Stimulated activated naive CD8-positive, alpha-beta T cell treated with anti-CD3 and anti-CD28 coated beads, Interleukin-15, Interleukin-2, amounts not matched to agents 100 U/mL and 50 U/mL, for 24 hours (primary cell): Measurements from ENCODE around the gene MICALL1.
"Not testable (repeated sequence)": the region's sequence is repeated elsewhere in the genome, so short reads cannot be mapped to it uniquely, and the experiment has no call there.

Experiments used
- ATAC-seq: fragments of 150-1000 bp; cut with Tn5 transposase; one replicate; pipeline ENCODE4 v1.10.0; 2021
- DNase-seq: peaks from one replicate; pipeline ENCODE4 v3.0.0; 2021

Gene MICALL1

DNA sequence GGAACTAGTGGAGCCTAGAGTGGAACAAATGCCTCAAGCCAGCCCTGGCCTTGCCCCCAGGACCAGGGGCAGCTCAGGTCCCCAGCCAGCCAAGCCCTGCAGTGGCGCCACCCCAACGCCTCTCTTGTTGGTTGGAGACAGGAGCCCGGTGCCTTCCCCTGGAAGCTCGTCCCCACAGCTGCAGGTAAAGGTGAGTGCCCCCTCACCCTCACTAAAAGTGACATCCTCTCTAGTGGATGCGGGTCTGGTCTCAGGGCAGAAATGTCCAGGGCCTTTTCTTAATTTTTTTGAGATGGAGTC is 21.5 kb downstream of the MICALL1 start:
- no peak for DNase-seq
- no peak for ATAC-seq

DNA sequence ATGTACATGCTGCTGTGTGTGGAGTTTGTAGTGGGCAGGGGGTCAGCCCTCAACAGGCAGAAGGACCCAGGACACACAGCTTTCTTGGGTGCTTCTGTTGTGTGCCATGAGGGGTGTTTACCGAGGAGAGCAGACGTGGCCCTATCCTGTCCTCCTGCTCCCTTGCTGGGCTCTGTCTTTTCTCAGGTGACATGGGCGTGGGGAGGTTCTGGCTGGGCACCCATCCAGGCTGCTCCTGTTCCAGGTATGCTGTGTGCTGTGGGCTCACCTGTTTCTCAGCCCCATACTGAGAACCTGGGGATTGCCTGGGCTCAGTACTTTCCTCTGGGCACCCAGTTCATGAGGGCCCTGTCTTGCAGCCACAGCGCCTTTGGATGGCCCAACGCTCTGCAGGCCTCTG is 23.3 kb downstream of the MICALL1 start:
- ATAC-seq (no peak), DNase-seq (no peak)

DNA sequence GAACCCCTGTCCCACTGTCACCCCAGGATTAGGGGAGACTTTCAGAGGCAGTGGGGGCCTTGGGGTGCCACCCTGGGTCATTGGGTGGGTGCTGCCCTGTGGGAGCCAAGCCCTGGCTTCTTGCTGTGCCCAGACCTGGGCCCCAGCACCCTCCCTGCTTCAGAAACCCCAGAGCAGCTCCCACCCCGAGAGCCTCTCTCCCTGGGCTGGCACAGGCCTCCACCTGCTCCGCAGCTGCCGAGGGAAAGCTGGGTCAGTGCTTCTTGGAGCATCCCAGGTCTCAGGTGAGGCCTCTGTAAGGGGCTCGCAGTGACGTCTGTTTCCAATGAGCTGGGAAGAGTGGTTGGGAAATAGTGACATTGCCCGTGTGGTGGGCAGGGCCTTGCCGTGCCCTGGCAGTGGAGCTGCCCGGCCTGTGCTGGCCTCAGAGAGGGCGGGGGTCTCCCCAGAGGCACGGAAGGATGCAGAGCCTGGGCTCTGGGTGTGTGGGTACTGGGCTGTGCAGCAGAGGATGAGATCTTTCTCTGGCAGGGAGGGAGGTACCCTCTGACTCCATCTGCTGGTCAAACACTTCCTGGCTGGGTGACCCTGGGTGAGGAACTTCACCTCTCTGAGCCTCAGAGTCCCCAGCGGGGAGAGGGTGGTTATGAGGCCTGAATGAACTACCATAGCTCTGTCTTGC is 24.3 kb downstream of the MICALL1 start:
- DNase-seq = no peak
- no peak for ATAC-seq

DNA sequence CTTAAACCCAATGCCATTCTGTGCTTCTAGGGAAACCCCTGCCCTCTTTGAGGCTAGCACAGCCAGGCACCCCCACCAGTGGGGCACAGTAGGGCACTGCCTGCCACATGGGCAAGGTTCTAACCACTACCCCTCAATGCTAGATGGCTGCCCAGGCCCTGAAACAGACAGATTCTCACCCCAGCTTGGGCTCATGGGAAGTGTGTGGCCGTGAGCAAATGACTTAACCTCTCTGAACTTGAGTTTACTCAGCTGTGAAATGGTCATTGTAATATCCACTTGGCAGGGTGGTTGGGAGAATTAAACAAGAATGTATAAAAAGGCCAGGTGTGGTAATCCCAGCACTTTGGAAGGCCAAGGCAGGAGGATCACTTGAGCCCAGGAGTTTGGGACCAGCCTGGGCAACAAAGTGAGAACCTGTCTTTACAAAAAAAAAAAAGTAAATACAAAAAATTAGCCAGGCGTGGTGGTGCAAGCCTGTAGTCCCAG is 24.9 kb downstream of the MICALL1 start:
- ATAC-seq (no peak), DNase-seq (no peak)

DNA sequence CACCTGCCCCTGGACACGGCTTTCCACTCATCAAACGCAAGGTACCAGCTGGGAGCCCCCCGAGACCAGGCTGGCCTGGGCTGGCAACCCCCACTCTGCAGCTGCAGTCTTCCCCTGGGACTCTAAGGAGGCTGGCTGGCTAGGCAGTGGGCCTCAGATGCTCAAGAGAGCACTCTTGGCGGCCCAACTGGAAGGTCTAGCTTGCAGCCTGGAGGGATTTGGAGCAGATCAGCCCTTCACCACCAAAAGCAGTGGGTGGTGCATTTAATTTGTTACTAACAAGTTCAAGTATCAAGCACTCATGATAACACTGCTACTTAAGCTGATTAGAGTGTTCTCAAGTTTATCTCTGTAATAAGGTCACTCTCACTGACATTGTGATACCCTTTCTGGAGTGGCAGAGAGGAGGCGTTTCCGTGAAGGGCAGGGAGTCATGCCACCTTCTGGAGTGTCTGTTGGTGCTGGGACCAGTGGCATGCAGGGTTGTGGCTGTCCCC is 25.8 kb downstream of the MICALL1 start:
- no peak for ATAC-seq
- no peak for DNase-seq

DNA sequence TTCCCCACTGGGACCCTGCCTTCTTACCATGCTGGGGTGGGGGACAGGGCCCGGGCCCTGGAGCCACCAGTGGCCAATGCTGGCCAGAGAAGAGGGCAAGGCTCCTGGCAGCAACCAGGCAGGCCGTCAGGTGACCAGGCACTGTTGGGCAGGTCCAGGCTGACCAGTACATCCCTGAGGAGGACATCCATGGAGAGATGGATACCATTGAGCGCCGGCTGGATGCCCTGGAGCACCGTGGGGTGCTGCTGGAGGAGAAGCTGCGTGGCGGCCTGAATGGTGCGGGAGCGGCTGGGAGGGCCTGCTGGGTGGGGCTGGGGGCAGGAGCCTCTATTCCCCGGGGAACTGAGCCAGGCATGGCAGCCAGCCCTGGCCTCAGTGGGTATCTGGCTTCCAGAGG is 26.3 kb downstream of the MICALL1 start:
- ATAC-seq (no peak), DNase-seq (no peak)

DNA sequence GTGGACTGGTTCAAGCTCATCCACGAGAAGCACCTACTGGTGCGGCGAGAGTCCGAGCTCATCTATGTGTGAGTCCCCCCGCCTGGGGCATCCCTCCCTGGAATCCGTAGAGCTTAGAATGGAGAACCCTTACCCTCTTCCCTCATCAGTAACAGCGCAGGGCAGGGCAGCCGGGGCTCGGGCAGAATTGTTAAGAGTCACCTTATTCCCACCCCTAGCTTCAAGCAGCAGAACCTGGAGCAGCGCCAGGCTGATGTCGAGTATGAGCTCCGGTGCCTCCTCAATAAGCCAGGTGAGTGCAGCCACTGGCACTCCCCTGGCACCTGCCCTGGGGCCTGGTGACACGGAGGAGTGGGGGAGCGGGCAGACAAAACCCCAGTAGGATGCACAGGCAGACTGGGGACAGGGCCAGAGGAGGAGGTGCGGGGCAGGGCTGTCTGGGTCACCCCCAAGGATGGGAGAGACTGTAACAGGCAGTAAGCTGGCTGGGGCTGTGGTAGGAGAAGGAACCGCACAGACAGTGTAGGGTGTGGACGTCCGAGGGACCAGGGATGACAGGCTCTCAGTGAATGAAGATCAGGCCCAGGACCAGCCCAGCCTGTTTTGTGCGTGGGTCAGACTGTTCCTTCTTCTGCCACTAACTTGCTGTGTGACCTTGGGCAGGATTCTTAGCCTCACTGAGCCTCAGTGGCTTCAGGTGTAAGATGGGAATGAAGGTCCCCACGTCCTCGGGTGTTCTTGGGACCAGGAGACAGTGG is 26.9 kb downstream of the MICALL1 start:
- DNase-seq (no peak), ATAC-seq (no peak)

DNA sequence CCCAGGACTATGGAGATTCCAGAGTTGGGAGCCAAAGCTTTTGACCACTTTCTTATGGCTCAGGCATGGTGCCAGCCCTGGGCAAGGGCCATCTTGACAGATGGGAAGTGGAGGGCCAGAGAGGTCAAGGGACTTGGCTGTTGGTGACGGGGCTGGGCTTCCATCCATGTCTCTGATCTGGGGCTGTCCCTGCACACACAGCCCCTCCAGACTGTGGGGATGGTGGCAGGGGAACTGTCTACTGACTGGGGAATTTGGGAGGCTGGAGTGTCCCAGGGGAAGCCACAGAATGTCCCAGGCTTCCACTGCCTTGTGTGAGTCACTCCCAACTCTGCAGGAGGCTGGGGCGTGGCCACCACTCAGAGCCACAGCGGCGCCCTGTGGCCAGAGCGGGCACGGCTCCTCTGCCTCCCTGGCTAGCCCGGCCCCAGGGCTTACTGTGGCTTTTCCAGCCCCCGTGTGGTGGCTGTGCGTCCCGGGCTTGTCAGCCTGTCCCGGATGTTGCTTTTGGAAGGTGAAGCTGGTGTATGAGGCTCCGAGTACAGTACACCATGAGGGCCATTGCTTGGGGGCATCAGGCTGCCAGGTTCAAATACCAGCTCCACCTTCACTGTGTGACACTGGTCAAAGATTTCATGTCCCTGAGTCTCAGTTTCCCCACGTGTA is 27.7 kb downstream of the MICALL1 start:
- ATAC-seq = peak; percentile 97

DNA sequence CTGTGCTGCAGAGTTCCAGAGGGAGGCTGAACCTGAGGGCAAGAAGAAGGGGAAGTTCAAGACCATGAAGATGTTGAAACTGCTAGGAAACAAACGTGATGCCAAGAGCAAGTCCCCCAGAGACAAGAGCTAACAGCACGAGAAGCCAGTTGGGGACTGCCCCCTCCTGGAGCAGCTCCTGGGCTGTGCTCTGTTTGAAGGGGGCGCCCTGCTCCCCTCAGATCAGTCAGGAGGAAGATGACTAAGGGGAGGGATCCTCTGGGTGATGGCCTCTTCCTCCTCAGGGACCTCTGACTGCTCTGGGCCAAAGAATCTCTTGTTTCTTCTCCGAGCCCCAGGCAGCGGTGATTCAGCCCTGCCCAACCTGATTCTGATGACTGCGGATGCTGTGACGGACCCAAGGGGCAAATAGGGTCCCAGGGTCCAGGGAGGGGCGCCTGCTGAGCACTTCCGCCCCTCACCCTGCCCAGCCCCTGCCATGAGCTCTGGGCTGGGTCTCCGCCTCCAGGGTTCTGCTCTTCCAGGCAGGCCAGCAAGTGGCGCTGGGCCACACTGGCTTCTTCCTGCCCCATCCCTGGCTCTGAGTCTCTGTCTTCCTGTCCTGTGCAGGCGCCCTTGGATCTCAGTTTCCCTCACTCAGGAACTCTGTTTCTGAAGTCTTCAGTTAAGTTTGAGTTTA is 34.7 kb downstream of the MICALL1 start:
- ATAC-seq = no peak
- no peak for DNase-seq

More for the DNA sequence above, 27.7 kb downstream of the MICALL1 start:
- DNase-seq = peak; percentile 92

DNA sequence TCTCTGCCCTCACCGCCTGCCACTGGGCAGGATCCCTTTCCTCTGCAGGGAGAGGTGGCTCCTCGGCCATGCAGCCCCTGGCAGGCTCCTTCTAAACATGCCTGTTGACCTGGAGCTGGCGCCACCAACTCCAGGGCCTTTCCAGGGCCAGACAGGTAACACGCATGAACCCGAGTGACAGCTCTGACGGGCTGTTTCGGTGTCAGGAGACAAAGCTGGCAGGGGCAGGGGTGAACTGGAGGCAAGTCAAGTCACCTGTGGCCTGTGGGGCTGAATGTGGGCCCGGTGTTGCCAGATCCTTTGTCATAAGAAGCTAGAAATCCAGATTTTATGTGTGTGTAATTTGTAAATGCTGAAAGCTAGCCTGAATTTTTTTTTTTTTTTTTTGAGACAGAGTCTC is 36.0 kb downstream of the MICALL1 start:
- ATAC-seq (no peak), DNase-seq (no peak)

DNA sequence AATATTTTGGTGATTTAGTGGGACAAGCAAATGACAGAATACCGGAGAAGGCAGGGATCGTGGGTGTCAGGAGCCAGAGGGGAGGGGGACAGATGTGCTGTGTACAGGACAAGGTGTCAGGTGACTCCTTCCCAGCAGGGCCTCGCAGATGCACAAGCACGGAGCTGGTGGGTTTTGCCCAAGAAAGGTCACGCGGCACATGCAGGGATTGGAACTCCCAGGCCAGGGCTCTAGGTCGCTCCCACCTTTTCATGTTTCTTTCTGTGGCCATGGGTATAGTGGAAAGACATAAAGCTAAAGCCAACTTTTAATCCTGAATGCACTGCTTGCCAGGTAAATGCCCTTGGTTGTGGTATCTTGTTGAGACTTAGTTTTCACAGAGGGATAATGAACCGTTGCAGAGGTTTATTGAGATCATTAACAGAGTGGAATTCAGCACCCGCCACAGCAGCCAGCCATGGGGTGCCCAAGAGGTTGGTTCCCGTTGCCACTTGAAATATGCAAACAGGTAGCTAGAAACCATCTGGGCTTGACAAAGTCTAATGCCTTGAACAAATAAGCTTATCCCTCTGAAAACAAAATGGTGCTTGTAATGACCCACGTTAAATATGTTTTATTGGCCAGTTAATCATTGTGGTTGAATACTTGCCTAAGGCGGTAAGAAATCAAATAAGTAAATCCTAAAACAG is 37.2 kb downstream of the MICALL1 start:
- no peak for ATAC-seq
- DNase-seq = no peak

DNA sequence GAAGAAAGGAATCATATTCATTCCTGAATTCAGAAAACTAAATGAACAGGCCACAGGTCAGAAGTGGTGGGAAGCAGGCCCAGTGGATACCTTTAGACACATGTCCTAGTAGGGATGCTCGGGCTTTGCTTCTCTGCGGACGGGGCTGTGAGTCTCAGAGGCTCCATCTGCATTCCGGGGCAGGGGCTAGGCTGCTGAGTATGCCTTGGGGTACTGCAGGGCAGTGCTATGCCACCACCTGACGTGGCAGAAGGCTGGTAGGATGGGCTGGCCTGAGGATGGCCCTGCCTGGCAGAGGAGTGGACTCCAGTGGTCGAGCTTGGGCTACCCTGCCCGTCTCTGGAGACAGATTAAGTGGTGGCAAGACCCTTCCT is 37.7 kb downstream of the MICALL1 start:
- ATAC-seq (no peak), DNase-seq (no peak)

DNA sequence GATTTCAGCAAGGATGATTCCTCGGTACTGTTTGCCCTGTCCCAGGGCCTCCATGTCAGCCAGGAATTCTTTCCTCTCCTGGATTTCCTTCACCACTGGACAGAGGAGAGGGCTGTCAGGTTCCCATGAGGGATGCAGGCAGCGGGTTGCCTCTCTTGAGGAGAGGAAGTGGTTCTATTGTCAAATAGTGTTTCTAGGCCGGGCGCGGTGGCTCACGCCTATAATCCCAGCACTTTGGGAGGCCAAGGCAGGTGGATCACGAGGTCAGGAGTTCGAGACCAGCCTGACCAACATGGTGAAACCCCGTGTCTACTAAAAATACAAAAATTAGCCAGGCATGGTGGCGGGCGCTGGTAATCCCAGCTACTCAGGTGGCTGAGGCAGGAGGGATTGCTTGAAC is 38.3 kb downstream of the MICALL1 start:
- not testable (repeated sequence) for ATAC-seq, DNase-seq

DNA sequence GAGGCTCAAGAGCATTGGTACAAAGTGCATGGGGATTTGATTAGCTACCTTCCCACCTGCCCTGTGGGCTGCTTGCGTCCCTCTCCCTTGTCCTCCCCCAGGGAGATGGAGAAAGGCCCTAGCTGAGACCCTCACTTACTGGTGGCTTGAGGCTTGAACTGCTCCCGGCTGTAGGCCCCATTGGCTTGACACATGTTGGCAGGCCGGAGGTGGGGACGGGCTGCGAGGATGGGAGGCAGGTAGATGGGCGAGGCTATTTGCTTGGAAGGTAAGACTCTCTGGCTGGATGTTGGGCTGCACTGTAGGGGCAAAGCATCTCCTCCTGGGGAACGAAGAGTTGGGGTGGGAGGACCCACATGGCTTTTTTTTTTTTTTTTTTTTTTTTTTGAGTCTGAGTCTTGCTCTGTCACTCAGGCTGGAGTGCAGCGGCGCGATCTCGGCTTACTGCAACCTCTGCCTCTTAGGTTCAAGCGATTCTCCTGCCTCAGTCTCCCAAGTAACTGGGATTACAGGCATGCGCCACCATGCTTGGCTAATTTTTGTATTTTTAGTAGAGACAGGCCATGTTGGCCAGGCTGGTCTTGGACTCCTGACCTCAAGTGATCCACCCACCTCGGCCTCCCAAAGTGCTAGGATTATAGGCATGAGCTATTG is 41.2 kb downstream of the MICALL1 start:
- not testable (repeated sequence) for ATAC-seq, DNase-seq

DNA sequence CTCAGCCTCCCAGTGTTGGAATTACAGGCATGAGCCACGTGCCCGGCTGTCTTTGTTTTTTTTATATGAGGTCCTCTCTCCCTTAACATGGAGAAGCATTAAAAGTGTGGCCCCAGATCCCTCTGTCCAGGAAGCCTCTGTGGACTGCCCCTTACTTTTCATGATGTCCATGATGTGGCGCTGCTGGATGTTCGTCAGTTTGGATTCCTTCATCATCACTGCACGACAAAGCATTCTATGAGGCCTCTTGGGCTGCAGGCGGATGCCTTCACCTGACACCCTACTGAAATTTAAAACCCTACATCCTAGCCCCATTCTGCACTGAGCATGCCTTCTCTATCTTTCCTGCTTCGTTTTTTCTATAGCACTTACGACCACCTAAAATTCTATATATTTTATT is 45.2 kb downstream of the MICALL1 start:
- ATAC-seq (no peak), DNase-seq (no peak)

DNA sequence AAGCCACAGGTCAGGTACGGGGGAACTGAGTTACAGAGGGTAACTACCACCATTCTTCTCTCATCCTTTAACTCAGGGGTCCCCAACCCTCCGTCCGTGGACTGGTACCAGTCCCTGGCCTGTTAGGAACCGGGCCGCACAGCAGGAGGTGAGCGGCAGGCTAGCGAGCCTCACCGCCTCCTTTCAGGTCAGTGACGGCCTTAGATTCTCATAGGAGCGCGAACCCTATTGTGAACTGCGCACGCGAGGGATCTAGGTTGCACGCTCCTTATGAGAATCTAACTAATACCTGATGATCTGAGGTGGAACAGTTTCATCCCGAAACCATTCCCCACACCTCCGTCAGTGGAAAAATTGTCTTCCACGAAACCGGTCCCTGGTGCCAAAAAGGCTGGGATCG is 46.5 kb downstream of the MICALL1 start:
- ATAC-seq, DNase-seq: not testable (repeated sequence)

DNA sequence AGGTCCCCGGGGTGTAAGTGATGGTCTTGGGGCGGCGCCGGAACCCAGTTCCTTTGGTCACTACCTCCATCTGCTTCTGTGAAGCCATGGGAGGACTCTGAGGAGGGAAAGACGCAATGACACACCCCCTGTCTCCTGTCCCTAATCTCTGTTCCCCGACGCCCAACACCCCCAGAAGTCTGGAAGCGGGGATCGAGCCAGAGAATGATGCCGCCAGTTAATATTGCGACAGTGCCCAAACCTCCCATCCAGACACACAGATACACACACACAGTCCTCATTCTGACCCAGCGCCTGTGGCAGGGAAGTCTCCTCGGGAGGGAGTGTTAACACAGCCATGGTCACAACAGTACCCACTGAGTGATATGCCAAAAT is 47.0 kb downstream of the MICALL1 start:
- no peak for ATAC-seq
- DNase-seq = peak; percentile 9

DNA sequence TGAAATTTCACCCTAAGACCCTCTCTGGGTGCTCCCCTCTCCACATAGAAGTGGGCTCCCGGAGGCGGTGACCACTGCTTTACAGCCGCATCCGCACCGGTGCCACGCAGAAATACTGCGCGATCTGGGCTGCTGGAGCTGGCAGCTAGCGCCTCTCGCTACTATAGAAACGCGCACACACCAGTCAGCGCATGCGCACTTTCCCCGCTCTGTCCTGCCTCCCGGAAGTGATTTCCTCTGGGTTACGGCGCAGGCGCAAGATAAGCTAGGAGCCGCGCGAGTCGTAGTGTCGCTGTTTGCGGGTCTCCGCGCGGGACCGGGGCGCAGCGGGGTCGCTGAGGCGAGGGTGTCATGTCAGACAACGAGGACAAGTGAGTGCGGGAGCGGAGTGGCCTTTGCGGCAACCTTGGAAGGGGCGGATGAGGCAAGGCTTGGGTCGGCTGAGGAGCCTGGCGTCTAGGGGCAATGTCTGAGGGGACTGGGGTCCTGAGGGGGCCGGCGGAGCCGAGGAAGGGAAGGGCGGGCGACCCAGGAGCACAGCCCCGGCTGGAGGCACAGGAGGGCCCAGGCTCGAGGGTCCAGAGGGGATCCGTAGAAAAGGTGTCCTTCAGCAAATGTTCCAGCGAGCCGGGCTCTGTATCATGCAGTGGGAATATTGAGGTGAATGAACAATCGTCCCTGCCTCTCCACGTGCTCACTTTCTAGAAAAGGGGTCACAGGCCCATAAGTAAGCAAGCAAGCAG is 47.5 kb downstream of the MICALL1 start, which contains the start of the genes C22orf23 and POLR2F:
Gene C22orf23 (minus strand): TSS at position 165 of the 743 bp plus-strand sequence. CDS start 452 bp downstream, outside the sequence.
Gene POLR2F (plus strand): TSS at position 263 of the 743 bp plus-strand sequence. CDS start 89 bp downstream, at position 352.
- DNase-seq (peak; percentile 97), ATAC-seq (peak; percentile 98)

DNA sequence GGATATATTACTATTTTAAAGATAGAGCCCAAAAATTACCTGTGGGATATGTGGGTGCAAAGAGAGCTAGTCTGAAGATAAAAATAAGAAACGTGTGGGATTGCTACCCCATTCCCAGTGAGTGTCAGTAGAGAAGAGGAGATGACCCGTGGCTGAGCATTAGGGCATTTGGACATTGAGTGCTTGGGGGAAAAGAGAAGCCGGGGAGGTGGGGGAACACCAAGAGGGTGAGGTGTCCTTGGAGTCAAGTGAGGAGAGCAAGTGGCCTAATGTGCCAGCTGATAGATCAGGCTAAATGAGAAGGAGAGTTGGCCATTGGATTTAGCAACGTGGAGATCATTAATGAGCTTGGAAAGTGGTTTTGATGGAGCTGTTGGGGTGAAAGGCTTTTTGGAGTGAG is 48.6 kb downstream of the MICALL1 start:
- no peak for ATAC-seq

DNA sequence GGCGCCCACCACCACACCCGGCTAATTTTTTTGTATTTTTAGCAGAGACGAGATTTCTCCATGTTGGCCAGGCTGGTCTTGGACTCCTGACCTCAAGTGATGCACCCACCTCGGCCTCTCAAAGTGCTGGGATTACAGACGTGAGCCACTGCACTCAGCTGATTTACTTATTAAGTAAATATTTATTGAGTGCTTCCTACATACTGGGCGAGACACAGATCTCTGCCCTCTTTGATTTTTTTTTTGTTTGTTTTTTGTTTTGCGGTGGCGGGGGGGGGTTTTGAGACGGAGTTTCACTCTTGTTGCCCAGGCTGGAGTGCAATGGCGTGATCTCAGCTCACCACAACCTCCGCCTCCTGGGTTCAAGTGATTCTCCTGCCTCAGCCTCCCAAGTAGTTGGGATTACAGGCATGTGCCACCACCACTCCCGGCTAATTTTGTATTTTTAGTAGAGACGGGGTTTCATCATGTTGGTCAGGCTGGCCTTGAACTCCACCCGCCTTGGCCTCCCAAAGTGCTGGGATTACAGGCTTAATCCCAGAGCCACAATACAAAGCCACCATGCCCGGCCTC is 49.8 kb downstream of the MICALL1 start:
- not testable (repeated sequence) for ATAC-seq, DNase-seq

More for the DNA sequence above, 48.6 kb downstream of the MICALL1 start:
- DNase-seq = no peak
